ENCODE measurements around the gene UBTD2.
"Not testable (repeated sequence)": the region's sequence is repeated elsewhere in the genome, so short reads cannot be mapped to it uniquely, and the experiment has no call there.

UBTD2 gene

GRCh38 chr5:172207511-172207910 is 76.1 kb downstream of the UBTD2 start:
- H3K27ac ChIP-seq: no peak overlapping the region
- TF ChIP-seq CTCF (IDR thresholded peaks at IDR 0.05) (no peak), ZFX (IDR thresholded peaks at IDR 0.05; ENCODE audit: borderline replicate concordance) (no peak)

GRCh38 chr5:172205984-172206383 is 77.6 kb downstream of the UBTD2 start:
- H3K27ac ChIP-seq: not testable (repeated sequence)

- TF ChIP-seq ZFX (IDR thresholded peaks at IDR 0.05; ENCODE audit: borderline replicate concordance) (no peak), CTCF (IDR thresholded peaks at IDR 0.05) (no peak)
- H3K27ac ChIP-seq: no peak overlapping the region
Observed at GRCh38 chr5:172200476-172200875, 83.1 kb downstream of the UBTD2 start.

- TF ChIP-seq ZFX (IDR thresholded peaks at IDR 0.05; ENCODE audit: borderline replicate concordance) (no peak), CTCF (IDR thresholded peaks at IDR 0.05) (no peak)
- no peak overlapping the region for H3K27ac ChIP-seq
Observed at GRCh38 chr5:172199446-172199845, 84.1 kb downstream of the UBTD2 start.

GRCh38 chr5:172197775-172198174 is 85.8 kb downstream of the UBTD2 start:
- not testable (repeated sequence) for H3K27ac ChIP-seq

GRCh38 chr5:172194985-172195774 is 88.4 kb downstream of the UBTD2 start:
- TF ChIP-seq CTCF (IDR thresholded peaks at IDR 0.05): no peak
- TF ChIP-seq ZFX (IDR thresholded peaks at IDR 0.05; ENCODE audit: borderline replicate concordance): no peak
- no peak overlapping the region for H3K27ac ChIP-seq

GRCh38 chr5:172193872-172194271 is 89.7 kb downstream of the UBTD2 start, which contains the start of gene EFCAB9:
Gene EFCAB9, plus strand, starts transcription at chr5:172194172. Its CDS starts 1 bp downstream, at chr5:172194173.
- no peak within 1 kb of the TSS for H3K27ac ChIP-seq
- no peak for TF ChIP-seq ZFX (IDR thresholded peaks at IDR 0.05; ENCODE audit: borderline replicate concordance)
- no peak for TF ChIP-seq CTCF (IDR thresholded peaks at IDR 0.05)

- TF ChIP-seq CTCF (IDR thresholded peaks at IDR 0.05) (no peak), ZFX (IDR thresholded peaks at IDR 0.05; ENCODE audit: borderline replicate concordance) (no peak)
Observed at GRCh38 chr5:172189693-172190296, 93.8 kb downstream of the UBTD2 start.

More at GRCh38 chr5:172189693-172190296, 93.8 kb downstream of the UBTD2 start:
- no peak overlapping the region for H3K27ac ChIP-seq
